GM19452 (cell line): ENCODE results near the gene SEPTIN1.
"Not testable (repeated sequence)": the region's sequence is repeated elsewhere in the genome, so short reads cannot be mapped to it uniquely, and the experiment has no call there.

Source experiments
- ATAC-seq: cut with Tn5 transposase; IDR thresholded peaks from one replicate; pipeline ENCODE4 v1.9.1; 2021; ENCODE audit not compliant: unreplicated experiment

The SEPTIN1 gene

GRCh38 chr16:30342751-30343490, 39.4 kb downstream of the SEPTIN1 start:
- no peak for ATAC-seq

DNA sequence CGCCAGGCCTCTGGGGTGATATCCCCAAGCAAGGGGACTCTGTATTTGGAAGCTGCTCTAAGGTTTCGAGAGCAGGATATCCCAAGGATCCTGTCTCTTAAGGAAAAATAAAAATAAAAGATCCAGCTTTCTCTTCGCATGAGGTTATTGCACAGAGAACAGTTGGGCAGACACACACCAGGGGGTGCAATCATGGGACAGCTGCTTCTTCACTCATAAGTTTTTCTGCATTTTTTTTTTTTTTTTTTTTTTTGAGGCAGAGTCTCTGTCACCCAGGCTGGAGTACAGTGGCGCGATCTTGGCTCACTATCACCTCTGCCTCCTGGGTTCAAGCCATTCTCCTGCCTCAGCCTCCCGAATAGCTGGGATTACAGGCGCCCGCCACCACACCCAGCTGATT, 40.4 kb downstream of the SEPTIN1 start:
- ATAC-seq = not testable (repeated sequence)

DNA sequence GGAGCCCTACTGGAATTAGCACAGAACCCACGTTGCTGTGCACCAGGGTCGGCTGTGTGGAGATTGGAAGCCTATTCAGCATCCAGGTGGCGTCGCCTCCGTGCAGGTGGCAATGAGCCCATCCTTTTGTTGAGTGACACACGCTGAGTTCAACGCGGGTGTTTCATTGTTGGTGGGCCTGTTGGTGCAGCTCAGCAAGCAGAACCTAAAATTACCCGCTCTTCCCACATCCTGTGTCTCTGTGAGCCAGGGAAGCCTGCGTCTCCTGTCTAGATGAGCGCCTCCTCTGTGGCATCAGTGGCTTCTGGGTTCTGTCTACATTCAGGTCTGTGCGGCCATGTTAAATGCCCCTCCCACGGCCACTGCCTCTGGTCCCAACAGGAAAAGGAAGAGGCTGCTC, 41.7 kb downstream of the SEPTIN1 start:
- ATAC-seq = no peak

- not testable (repeated sequence) for ATAC-seq
Measured at GRCh38 chr16:30338715-30339114, 43.6 kb downstream of the SEPTIN1 start.

DNA sequence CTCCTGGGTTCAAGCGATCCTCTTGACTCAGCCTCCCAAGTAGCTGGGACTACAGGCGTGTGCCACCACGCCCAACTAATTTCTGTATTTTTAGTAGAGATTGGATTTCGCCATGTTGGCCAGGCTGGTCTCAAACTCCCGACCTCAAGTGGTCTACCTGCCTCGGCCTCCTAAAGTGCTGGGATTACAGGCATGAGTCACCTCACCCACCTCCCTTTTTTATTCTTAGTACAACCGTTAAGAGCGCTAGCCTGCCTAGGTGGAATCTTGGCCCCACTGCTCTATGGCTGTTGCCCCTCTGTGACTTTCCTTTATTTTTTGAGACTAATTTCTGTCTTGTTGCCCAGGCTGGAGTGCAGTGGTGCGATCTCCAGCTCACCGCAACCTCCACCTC, 44.4 kb downstream of the SEPTIN1 start:
- ATAC-seq = not testable (repeated sequence)

- peak; percentile 23 for ATAC-seq
Measured at GRCh38 chr16:30335598-30336474, 46.5 kb downstream of the SEPTIN1 start.

- peak; percentile 67 for ATAC-seq
Measured at GRCh38 chr16:30335028-30335597, 47.2 kb downstream of the SEPTIN1 start.

DNA sequence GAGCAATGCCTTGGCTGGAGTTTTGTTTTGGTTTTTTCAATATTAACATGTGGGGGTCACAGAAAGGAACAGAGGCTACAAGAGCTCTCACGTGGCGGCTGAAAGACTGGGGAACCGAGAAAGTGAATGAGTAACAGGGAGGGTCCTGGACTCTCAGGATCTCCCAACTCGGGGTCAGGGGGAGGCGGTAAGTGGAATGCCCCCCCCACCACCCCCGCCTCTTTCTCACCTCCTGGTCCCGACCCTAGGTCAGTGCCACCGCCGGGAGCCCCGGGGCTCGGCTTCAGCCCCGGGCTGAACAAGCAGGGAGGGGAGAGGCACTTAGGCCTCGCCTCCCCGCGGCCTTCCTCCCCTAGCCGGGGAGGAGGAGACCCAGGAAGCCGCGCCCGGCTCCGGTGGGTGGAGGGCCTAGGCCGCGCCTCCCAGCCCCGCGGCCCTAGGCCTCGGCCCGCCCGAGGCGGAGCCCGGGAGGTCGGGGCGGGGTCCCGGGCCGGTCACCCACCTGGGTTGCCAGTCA, 47.8 kb downstream of the SEPTIN1 start:
- ATAC-seq = peak; percentile 88
